ENCODE data around the gene PRKAR1A.

The PRKAR1A gene

DNA sequence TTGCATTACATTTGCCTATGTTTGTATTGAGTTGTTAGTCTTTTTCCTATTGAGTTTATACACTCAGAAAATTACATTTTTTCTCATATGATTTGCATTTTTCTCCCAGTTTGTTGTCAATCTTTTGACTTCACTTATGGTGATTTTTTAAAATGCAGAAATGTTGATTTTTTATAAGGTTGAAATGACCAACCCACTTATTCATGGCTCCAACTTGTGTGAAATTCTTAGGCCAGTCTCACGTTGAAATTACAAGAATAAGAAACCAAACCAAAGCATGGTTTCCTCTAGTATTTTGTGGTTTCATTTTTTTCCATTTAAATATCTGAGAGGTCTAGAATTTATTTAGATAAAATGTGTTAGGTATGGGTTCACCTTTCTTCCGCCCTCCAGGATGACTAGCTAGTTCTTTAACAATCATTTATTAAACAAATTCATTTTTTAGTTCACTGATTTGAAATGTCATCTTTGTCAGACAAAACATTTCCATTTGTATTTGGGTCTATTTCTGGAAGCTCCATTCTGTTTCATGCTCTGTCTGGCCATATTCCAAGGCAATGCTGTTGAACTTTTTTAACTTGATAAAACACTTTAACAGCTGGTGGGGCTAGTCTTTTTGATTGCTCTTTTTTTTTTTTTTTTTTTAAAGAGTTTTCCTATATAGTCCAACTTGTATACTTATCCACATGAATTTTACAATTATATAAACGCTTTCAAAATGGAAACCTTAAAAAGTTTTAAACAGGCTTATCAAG is 48.9 kb downstream of the PRKAR1A start:
- Histone ChIP-seq H3K36me3 (replicated peaks) (no peaks in the 10 kb centered on the region), H3K27me3 (replicated peaks) (no peaks in the 10 kb centered on the region), H3K4me3 (ENCODE audit: low read depth, low read length) (no peak overlapping the region), H3K27ac (no peak overlapping the region)
- in situ Hi-C loops (cut with HindIII; ENCODE audit: low pct_ligation_motif_present, low sequenced_read_pairs), result no loop called here
- no peak for DNase-seq
- TF ChIP-seq, protein P1, sequence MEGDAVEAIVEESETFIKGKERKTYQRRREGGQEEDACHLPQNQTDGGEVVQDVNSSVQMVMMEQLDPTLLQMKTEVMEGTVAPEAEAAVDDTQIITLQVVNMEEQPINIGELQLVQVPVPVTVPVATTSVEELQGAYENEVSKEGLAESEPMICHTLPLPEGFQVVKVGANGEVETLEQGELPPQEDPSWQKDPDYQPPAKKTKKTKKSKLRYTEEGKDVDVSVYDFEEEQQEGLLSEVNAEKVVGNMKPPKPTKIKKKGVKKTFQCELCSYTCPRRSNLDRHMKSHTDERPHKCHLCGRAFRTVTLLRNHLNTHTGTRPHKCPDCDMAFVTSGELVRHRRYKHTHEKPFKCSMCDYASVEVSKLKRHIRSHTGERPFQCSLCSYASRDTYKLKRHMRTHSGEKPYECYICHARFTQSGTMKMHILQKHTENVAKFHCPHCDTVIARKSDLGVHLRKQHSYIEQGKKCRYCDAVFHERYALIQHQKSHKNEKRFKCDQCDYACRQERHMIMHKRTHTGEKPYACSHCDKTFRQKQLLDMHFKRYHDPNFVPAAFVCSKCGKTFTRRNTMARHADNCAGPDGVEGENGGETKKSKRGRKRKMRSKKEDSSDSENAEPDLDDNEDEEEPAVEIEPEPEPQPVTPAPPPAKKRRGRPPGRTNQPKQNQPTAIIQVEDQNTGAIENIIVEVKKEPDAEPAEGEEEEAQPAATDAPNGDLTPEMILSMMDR (IDR thresholded peaks at IDR 0.05; ENCODE audit: low read depth, low read length, missing control alignments), result no peak

DNA sequence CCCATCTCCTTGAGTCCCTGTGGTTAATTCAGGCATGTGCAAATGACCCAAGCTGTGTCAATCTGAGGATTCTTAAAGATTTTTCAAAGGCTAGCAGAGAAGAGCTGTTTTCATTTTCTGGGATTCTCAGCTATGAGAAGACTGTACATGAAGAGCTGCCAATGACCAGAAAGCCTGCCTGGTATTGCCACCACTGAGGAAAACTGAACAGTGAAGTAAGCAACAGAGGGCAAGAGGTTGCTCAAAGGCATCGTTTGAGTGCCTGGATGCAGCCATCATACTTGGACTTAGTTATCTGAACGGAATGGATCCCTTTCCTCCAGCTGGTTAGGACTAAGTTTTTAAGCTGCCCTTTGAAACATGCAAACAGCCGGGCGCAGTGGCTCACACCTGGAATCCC is 50.5 kb downstream of the PRKAR1A start:
- TF ChIP-seq, protein P1 (IDR thresholded peaks at IDR 0.05; ENCODE audit: low read depth, low read length, missing control alignments), result no peak
- no peak for DNase-seq
- Histone ChIP-seq H3K4me3 (ENCODE audit: low read depth, low read length) (no peak overlapping the region), H3K36me3 (replicated peaks) (no peaks in the 10 kb centered on the region), H3K27me3 (replicated peaks) (no peaks in the 10 kb centered on the region), H3K27ac (no peak overlapping the region)
- in situ Hi-C loops (cut with HindIII; ENCODE audit: low pct_ligation_motif_present, low sequenced_read_pairs), result no loop called here

DNA sequence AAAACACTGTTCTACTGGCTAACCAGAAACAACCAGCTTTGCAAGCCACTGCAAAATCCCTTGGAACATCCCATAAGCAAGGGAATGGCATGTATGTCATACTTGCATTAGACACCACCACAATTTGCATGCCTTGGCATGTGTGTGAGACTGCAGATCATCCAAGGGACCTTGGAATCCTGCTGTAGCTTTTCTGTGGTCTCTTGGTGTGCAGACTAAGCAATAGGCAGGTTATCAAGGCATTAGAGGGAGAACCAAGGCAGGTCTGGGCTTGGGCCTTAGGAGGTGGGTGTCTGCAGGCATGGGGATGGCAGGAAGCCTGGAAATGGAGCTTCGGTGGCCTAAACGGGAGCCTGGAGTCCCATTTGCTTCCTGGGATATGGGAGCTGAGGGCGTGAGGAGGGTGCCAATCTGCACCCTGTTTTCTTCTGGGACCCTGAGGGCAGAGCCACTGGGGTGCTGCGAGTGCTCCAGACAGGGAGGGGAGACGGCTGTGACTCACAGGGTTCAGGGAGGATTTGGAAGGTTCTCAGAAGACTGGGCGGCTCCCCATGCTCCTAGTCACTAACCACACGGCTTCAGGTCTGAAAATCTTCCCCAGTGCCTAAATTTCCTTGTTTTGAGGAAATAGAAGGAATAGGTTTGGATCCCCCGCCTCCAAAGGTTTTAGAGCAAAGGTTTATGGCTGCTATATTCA is 52.3 kb downstream of the PRKAR1A start:
- in situ Hi-C loops (cut with HindIII; ENCODE audit: low pct_ligation_motif_present, low sequenced_read_pairs), result no loop called here
- TF ChIP-seq, protein P1 (IDR thresholded peaks at IDR 0.05; ENCODE audit: low read depth, low read length, missing control alignments), result no peak
- Histone ChIP-seq H3K36me3 (replicated peaks) (no peaks in the 10 kb centered on the region), H3K27me3 (replicated peaks) (no peaks in the 10 kb centered on the region), H3K4me3 (ENCODE audit: low read depth, low read length) (no peak overlapping the region), H3K27ac (no peak overlapping the region)
- DNase-seq, result no peak

DNA sequence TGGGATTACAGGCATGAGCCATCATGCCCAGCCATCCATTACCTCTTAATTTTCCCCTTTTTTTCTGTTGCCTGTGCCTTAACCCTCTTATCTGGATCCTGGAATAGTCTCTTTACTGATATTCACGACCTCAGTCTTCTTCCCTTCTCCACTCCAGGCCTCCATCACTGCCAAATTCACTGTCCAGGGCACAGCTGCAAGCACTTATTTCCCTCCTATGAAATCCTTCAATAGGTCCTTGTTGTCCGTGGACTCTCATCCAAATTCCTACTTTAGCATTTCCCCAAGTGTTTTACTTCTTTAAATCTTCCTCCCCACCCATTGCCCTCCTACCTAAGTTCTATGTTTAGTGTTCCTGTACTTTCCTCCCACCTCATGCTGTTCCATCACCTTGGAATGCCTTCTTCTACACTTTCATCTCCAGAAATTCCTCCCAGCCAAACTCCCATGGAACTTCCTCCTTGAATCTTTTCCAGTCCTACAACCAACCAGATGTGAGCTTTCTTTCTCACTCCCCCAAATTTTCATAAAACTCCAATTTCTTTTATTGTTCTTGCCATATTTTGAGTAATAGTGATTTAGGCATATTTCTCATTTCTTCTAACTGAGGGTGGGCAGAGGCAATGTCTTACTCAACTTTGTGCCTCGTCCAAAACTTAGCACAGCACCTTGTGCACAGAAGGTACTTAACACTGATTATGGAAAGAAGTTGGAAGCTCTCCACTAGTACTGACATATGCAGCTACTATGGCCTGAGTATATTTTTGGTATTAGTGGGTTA is 53.6 kb downstream of the PRKAR1A start:
- H3K27me3 ChIP-seq (replicated peaks), result no peaks in the 10 kb centered on the region
- no peak for DNase-seq
- no peak overlapping the region for H3K4me3 ChIP-seq (ENCODE audit: low read depth, low read length)
- in situ Hi-C loops (cut with HindIII; ENCODE audit: low pct_ligation_motif_present, low sequenced_read_pairs), result no loop called here
- TF ChIP-seq, protein P1 (IDR thresholded peaks at IDR 0.05; ENCODE audit: low read depth, low read length, missing control alignments), result no peak
- H3K36me3 ChIP-seq (replicated peaks), result no peaks in the 10 kb centered on the region
- no peak overlapping the region for H3K27ac ChIP-seq

DNA sequence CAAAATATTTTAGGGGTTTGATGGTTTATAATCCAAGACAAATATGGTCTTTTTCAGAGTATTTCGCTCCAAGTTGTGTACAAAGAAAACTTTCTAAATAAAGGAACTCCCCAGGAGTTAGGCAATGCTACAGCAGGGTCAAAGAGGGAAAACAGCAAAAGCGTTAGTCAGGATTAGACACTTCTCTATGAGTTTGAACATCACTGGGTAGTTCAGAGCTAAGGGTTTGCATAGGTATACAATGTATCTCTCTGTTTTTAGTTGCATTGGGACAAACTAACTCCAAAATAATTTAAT is 54.2 kb downstream of the PRKAR1A start:
- in situ Hi-C loops (cut with HindIII; ENCODE audit: low pct_ligation_motif_present, low sequenced_read_pairs), result no loop called here
- no peak for DNase-seq
- TF ChIP-seq, protein P1 (IDR thresholded peaks at IDR 0.05; ENCODE audit: low read depth, low read length, missing control alignments), result no peak

More for the DNA sequence above, 54.2 kb downstream of the PRKAR1A start:
- Histone ChIP-seq H3K27ac (no peak overlapping the region), H3K4me3 (ENCODE audit: low read depth, low read length) (no peak overlapping the region), H3K36me3 (replicated peaks) (no peaks in the 10 kb centered on the region), H3K27me3 (replicated peaks) (no peaks in the 10 kb centered on the region)
